ENCODE results near the gene HDLBP.

HDLBP gene

DNA sequence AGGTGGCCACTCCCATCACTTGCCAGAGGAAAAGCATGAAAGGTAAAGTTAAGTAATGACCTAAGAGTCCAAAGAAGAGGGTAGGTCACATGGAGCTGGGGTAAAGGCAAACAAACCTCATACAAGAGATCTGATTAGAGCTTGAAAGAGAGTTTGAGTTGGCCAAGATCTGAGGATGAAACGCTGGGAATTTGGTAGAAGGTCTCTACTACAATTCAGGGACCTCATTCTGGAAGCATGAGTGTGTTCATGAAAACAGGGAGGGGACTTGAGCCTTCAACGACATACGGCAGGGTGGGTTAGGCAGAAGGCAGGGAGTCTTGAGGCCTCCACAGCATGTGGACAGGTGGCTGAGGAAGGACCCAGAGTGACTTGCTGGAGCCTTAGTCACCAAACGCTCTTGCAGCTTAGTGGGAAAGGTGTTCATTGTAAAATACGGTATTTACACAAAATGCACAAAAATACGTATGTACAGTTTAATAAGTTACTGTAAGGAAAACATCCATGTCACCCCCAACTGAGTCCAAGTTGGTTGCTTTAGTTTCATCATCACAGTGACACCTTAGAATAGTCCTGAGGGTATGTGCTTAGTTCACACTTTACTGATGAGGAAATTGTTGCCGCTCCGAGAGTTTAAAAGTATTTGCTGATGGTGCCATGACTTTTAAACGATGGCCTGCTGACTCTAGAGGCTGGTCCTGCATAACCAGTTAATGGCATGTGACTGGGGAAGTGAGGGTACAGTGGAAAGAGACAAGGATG lies 35.6 kb upstream of the HDLBP start:
- Histone ChIP-seq H3K9ac (ENCODE audit: low read depth, low read length) (no peak overlapping the region), H3K4me1 (ENCODE audit: insufficient read depth, low read length) (peaks cover 5% of the 10 kb centered on the region; the same call in 1 of the 2 replicates), H3K36me3 (ENCODE audit: insufficient read depth, low read length) (peaks cover 60% of the 10 kb centered on the region), H3K9me3 (ENCODE audit: control insufficient read depth, insufficient read depth, low read length) (no peaks in the 10 kb centered on the region)

DNA sequence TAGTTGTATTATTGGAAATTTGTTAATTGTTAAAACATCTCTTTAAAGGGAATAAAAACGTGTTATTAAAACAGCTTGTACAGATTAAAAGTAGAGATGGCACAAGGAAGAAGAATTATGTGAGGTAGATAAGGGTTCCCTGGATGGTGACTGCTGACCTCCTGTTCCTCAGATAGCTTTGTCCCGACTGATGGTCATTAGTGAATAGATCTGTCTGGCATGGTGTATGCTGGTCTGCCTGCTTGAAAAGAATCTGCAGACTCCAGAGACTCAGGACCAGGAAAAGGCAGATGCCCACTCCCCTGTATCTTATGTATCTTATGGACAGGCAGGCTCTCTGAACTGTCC lies 35.0 kb upstream of the HDLBP start:
- Histone ChIP-seq H3K36me3 (ENCODE audit: insufficient read depth, low read length) (peaks cover 64% of the 10 kb centered on the region), H3K9ac (ENCODE audit: low read depth, low read length) (no peak overlapping the region), H3K9me3 (ENCODE audit: control insufficient read depth, insufficient read depth, low read length) (no peaks in the 10 kb centered on the region), H3K4me1 (ENCODE audit: insufficient read depth, low read length) (peaks cover 5% of the 10 kb centered on the region; the same call in 1 of the 2 replicates)

- H3K9ac ChIP-seq (ENCODE audit: low read depth, low read length), result no peak overlapping the region
- H3K4me1 ChIP-seq (ENCODE audit: insufficient read depth, low read length), result peaks cover 5% of the 10 kb centered on the region; the same call in 1 of the 2 replicates
- peaks cover 69% of the 10 kb centered on the region for H3K36me3 ChIP-seq (ENCODE audit: insufficient read depth, low read length)
- H3K9me3 ChIP-seq (ENCODE audit: control insufficient read depth, insufficient read depth, low read length), result no peaks in the 10 kb centered on the region
Measured at GRCh38 chr2:241349941-241350340, 34.5 kb upstream of the HDLBP start.

DNA sequence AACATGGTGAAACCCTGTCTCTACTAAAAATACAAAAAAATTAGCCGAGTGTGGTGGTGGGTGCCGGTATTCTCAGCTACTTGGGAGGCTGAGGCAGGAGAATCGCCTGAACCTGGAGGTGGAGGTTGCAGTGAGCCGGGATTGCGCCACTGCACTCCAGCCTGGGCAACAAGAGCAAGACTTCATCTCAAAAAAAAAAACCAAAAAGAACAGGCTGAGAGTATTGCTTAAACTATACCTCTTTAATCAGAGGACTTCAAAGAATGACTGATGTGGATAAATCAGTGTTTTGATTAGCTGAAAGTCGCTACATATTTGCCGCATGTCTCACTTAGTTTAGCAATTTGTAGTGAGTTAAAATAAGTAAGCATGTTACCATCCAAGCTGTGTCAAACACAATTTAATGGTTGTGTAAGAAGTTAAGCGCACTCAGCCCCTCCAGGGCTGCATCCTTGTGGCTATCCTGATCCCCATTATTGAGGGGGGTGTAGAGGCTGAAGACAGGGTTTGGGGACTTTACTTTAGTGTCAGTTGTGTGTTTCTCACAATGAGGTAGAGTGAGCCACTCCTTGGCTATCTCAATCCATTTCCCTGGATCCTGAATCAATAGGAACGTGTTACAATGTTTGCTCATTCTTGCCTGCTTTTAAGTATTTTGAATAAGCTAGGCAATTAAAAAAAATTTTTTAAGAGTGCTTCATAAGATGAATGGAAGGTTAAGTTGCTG lies 29.6 kb upstream of the HDLBP start:
- H3K9ac ChIP-seq (ENCODE audit: low read depth, low read length), result no peak overlapping the region
- no peaks in the 10 kb centered on the region for H3K4me1 ChIP-seq (ENCODE audit: insufficient read depth, low read length)
- no peaks in the 10 kb centered on the region for H3K9me3 ChIP-seq (ENCODE audit: control insufficient read depth, insufficient read depth, low read length)
- H3K36me3 ChIP-seq (ENCODE audit: insufficient read depth, low read length), result peaks cover 72% of the 10 kb centered on the region

DNA sequence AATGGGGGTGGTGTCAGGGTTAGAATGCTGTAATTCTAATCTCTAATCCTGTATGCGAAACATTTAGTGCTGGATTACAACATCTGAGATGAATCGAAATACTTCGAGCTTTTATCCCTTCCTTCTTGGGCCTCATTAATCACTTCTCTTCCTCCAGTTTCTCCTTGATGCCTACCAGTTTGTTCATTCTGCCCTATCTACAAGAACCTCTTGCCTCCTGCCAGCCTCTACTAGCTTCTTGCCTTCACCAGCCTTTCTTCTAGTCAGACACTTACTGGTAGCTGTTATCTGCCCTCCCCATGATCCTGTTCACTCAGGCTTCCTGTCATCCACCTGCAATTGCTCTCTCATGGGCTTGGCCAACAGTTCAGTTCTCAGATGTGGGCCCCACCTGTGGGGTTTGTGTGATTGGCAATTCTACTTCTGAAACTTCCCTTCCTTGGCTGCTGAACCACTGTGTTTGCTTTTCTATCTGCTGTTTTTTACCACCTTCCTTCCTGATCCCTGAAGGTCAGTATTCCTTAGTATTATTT lies 25.2 kb upstream of the HDLBP start:
- H3K4me1 ChIP-seq (ENCODE audit: insufficient read depth, low read length), result no peaks in the 10 kb centered on the region
- H3K36me3 ChIP-seq (ENCODE audit: insufficient read depth, low read length), result peaks cover 53% of the 10 kb centered on the region
- no peak overlapping the region for H3K9ac ChIP-seq (ENCODE audit: low read depth, low read length)
- H3K9me3 ChIP-seq (ENCODE audit: control insufficient read depth, insufficient read depth, low read length), result no peaks in the 10 kb centered on the region

DNA sequence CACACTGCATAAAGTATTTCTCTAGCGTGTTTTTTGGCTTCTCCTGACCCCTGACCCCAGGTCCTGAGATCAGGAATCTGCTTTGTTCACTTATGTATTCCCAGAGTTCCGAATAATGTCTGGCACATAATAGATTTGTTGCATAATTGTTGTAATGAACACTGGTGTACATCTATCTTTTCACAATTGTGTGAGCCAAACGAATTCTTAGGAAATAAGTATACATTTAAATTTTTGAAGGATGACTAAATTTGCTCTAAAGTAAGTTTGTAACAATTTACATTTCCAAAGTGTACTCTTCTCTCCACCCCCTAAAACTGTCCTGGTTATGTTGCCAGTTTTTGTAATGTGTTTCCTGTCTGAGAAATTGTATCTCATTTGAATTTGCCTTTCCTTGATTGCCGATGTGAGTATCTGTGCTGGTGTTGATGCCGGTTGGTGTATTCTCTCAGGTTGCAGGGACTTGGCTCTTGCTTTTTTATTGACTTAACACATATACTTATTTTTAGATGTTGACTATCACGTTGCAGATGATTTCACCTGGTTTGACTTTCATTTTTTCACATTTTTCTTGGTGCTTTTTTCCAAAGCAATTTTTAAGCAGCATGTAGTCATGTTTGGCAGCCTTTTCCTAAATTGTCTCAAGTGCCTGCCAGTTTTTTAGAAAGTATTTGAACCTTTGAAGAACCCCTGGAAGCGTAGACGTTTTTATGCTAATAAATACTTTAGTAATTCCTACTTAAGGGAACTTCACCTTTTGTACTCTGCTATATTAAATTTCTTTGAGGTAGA lies 24.6 kb upstream of the HDLBP start:
- Histone ChIP-seq H3K4me1 (ENCODE audit: insufficient read depth, low read length) (no peaks in the 10 kb centered on the region), H3K36me3 (ENCODE audit: insufficient read depth, low read length) (peaks cover 53% of the 10 kb centered on the region), H3K9ac (ENCODE audit: low read depth, low read length) (no peak overlapping the region), H3K9me3 (ENCODE audit: control insufficient read depth, insufficient read depth, low read length) (no peaks in the 10 kb centered on the region)

DNA sequence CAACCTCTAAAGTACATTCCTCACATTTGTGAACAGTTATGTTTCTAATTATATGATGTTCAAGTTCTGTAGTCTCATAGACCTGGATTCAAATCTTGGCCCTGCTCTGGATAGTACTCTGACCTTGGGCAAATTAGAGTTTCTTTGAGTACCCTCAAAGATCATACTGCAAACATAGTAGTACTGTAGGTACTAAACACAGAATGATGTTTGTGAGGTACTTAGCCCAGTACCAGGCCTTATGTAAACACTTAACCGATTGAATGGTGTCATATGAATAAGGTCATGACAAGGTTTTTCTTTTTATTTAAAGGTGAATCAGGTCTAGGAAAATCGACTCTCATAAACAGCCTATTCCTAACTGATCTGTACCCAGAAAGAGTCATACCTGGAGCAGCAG lies 19.3 kb upstream of the HDLBP start:
- no peaks in the 10 kb centered on the region for H3K9me3 ChIP-seq (ENCODE audit: control insufficient read depth, insufficient read depth, low read length)

GRCh38 chr2:241330616-241330981 lies 15.1 kb upstream of the HDLBP start:
- peaks cover 4% of the 10 kb centered on the region; the same call in 1 of the 2 replicates for H3K4me1 ChIP-seq (ENCODE audit: insufficient read depth, low read length)
- H3K9me3 ChIP-seq (ENCODE audit: control insufficient read depth, insufficient read depth, low read length), result no peaks in the 10 kb centered on the region
- peaks cover 30% of the 10 kb centered on the region for H3K36me3 ChIP-seq (ENCODE audit: insufficient read depth, low read length)
- no peak overlapping the region for H3K9ac ChIP-seq (ENCODE audit: low read depth, low read length)

More for the DNA sequence above, 19.3 kb upstream of the HDLBP start:
- no peak overlapping the region for H3K9ac ChIP-seq (ENCODE audit: low read depth, low read length)
- peaks cover 28% of the 10 kb centered on the region for H3K36me3 ChIP-seq (ENCODE audit: insufficient read depth, low read length)
- H3K4me1 ChIP-seq (ENCODE audit: insufficient read depth, low read length), result peaks cover 4% of the 10 kb centered on the region; the same call in 1 of the 2 replicates

DNA sequence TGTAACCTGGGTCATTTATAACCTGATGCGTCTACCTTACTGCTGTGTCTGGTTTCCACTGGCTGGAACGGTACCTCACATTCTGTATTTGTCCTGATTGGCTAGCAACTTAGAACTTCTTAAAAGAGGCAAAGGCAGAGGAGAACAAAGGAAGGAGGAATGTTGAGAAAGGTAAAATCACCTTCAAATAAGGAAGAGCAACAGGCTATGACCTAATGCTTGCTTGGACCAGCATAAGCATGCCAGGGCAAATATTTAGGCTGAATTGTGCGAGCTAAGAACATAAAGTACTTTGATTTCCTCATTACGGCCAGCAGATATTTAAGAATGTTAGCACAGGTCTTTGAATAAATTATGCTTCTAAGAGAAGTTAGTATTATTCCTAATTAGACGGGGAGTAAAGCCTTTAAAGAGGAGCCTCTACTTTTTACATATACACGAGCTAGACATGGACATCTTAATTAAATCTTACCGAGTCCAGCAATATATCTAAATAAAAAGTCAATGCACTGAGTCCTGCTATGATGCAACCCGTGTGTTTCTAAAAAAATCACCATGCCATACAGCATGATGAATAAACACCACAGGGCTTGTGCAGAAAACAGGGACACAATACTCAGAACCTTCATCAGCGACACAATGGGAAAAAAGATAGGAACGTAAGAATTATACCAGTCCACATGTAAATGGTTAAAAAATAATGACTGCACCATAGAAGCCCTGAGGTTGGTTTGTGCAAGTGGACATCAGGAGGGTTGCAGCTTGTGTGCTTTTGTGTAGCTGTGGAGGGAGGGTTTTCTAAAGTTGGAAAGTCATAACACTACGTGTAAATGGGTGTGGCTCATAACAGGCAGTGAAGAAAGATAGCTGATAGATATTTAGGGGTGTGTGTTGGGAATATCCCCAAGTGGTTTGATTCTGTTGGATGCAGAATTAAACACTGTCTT lies 14.5 kb upstream of the HDLBP start:
- H3K4me1 ChIP-seq (ENCODE audit: insufficient read depth, low read length), result peaks cover 4% of the 10 kb centered on the region; the same call in 1 of the 2 replicates
- peaks cover 30% of the 10 kb centered on the region for H3K36me3 ChIP-seq (ENCODE audit: insufficient read depth, low read length)
- H3K9me3 ChIP-seq (ENCODE audit: control insufficient read depth, insufficient read depth, low read length), result no peaks in the 10 kb centered on the region
- no peak overlapping the region for H3K9ac ChIP-seq (ENCODE audit: low read depth, low read length)

DNA sequence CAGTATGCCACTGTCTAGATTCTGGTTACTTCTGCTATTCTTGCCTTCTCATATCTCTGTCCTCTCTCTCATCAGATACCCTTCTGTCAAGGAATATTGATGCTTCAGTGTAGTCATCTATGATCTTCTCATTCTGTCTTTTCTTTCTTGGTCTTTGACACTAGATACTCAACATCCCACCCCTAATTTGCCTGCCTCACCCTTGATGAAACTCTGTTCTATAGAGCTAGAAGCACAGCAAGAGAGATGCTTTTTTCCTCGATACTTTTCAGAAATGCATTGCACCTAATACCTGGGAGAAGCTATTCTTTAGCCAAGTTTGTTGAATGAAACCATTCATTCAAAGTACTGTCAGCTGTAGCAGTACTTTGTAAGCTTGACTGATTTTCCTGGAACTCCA lies 9.8 kb upstream of the HDLBP start:
- Histone ChIP-seq H3K4me1 (ENCODE audit: insufficient read depth, low read length) (peaks cover 21% of the 10 kb centered on the region), H3K36me3 (ENCODE audit: insufficient read depth, low read length) (peaks cover 22% of the 10 kb centered on the region), H3K9ac (ENCODE audit: low read depth, low read length) (no peak overlapping the region), H3K9me3 (ENCODE audit: control insufficient read depth, insufficient read depth, low read length) (no peaks in the 10 kb centered on the region)

DNA sequence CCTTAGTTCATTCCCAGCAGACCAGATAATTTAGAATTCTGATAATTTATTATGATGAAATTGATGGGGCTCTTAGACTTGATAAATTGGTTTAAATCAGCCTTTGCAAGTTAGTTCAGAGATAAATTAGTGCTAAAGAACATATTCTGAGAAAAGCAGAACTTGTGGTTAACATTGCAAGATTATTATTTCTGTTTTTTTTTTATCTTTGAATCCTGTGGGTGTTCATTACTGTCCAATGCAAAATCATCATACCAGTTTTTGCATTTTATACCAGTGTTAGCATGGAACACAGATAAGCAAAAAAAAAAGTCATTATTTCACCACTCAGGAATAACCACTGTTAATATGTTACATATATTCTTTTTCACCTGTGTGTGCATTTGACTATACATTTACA lies 9.3 kb upstream of the HDLBP start:
- peaks cover 19% of the 10 kb centered on the region for H3K36me3 ChIP-seq (ENCODE audit: insufficient read depth, low read length)
- peaks cover 23% of the 10 kb centered on the region for H3K4me1 ChIP-seq (ENCODE audit: insufficient read depth, low read length)
- H3K9me3 ChIP-seq (ENCODE audit: control insufficient read depth, insufficient read depth, low read length), result no peaks in the 10 kb centered on the region
- no peak overlapping the region for H3K9ac ChIP-seq (ENCODE audit: low read depth, low read length)

DNA sequence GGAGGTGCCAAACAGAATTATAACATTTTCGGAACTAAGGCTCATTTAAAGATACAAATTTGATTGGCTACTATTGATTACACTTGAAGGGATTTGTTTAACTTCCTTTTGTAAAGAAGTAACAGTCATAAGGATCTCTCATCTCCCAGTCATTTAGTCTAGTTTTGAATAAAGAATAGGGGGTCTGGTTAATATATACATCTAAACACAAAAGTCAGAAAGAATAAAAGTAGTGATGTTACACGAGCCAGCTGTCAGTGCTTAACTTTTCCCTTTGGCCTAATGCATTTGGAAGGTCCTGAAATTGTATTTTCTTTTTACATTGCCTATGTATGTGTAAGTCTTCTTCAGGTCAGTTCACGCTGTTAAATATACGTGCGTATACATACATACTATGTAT lies 8.3 kb upstream of the HDLBP start:
- Histone ChIP-seq H3K9ac (ENCODE audit: low read depth, low read length) (no peak overlapping the region), H3K9me3 (ENCODE audit: control insufficient read depth, insufficient read depth, low read length) (no peaks in the 10 kb centered on the region), H3K4me1 (ENCODE audit: insufficient read depth, low read length) (peaks cover 25% of the 10 kb centered on the region), H3K36me3 (ENCODE audit: insufficient read depth, low read length) (peaks cover 19% of the 10 kb centered on the region)

- H3K36me3 ChIP-seq (ENCODE audit: insufficient read depth, low read length), result peaks cover 10% of the 10 kb centered on the region
- no peaks in the 10 kb centered on the region for H3K9me3 ChIP-seq (ENCODE audit: control insufficient read depth, insufficient read depth, low read length)
- no peak overlapping the region for H3K9ac ChIP-seq (ENCODE audit: low read depth, low read length)
- peaks cover 39% of the 10 kb centered on the region for H3K4me1 ChIP-seq (ENCODE audit: insufficient read depth, low read length)
Measured at GRCh38 chr2:241321886-241322285, 6.4 kb upstream of the HDLBP start.
